A549 treated with DMSO at 1 μM for 4 hours (cell line): ENCODE data around the gene NHS. TPM values are rescaled to one million over a fixed set of nuclear protein-coding genes. Genes with fewer than 3 reads are reported as not detected.

Experiments
- total RNA-seq: library from RNA; stranded (reverse); fragments of 200-300 nt; extraction: Qiagen RNA extraction; gene quantifications from 5 replicates; pipeline ENCODE4 v1.2.3, GENCODE V29; 2022; ENCODE audit warnings: low read depth

The NHS gene
- 5.7 to 8.1 TPM (median 7.1 TPM) in 5 replicates for total RNA-seq

DNA sequence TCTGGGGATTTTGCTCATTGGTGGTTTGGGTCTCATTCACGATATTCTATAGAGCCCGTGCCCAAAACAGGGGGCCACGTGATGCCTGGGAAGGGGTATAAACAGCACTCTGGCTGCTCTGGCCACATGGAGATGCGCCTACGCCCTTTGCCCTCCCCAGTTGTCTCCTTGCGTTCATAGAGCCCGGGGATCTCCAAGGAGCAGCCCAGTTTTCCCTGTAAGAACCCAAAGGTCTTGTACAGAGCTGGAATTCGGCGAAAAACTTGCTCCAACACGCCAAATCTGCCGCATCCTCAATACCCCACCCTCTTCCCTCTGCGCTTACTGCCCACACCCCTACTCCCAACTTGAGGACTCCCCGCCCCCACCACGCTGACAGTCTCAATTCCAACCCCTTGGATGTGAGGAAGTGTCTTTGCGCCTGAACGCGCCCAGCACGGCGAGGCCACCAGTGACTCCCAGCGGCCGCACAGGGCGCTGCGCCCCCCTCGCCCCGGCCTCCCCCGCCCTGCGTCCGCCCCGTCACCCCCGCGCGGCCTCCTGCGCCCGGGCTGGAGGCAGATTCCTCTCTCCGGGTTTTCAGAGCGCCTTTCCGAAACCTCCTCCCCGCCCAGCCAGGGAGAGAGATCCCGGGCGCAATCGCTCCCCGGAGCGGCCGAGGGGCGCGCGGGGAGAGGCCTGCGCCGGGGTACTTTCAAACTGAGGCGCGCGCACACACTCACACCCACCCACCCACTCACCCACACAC, at the start of gene NHS:
Gene NHS (plus strand): TSS at position 582 of the 748 bp plus-strand sequence. CDS start 558 bp downstream, outside the sequence.

DNA sequence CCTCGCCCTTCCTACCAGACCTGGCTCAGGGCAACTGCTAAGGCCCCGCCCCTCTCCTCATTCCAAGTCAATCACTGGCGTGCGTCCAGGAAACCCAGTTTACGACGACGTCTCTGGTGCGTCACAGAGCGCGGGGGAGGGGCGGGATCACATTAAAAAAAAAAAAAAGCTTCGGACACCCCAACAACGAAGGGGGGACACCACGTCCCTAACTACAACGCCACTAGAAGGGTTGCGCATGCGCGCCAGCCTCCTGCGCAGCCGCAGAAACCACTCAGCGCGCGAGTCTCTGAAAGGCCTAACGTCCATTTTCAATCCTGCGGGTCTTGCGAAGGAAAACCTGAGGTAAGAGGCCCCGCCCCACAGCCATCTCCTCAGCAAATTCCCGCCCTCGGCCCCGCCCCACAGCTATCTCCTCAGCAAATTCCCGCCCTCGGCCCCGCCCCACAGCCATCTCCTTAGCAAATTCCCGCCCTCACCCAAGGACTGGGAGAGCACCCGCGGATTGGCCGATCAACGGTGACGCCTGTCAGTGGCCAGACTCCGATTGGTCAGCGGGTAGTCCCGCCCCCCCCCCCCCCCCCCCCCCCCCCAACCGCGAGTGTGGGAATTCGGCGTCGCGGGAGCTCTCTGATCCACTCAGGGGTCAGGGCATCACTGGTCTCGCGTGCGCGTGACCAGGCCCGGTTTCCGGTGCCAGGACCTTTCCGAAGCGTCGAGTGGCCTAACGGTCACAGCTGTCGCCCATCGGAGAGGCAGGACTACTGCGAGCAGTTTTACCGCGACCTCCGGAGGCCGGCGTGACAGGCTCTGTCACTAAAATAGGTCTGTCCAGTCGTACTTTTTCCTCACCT, 362.1 kb downstream of the NHS start, which contains the start of gene SCML1:
Gene SCML1 (plus strand): TSS at position 638 of the 854 bp plus-strand sequence. CDS start 6,694 bp downstream, outside the sequence.

